Measurements from ENCODE around the gene KANSL2.
A peak's percentile ranks its signal among the peaks of the same experiment; 100 is the strongest.
"Not testable (repeated sequence)": the region's sequence is repeated elsewhere in the genome, so short reads cannot be mapped to it uniquely, and the experiment has no call there.

Gene KANSL2, protein sequence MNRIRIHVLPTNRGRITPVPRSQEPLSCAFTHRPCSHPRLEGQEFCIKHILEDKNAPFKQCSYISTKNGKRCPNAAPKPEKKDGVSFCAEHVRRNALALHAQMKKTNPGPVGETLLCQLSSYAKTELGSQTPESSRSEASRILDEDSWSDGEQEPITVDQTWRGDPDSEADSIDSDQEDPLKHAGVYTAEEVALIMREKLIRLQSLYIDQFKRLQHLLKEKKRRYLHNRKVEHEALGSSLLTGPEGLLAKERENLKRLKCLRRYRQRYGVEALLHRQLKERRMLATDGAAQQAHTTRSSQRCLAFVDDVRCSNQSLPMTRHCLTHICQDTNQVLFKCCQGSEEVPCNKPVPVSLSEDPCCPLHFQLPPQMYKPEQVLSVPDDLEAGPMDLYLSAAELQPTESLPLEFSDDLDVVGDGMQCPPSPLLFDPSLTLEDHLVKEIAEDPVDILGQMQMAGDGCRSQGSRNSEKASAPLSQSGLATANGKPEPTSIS

GRCh38 chr12:48681710-48682532 lies at the start of gene KANSL2:
KANSL2 (minus strand) TSS chr12:48682238; CDS start chr12:48681632, 606 bp downstream.
- peak; percentile 92 for DNase-seq (ENCODE audit: low read depth)

DNA sequence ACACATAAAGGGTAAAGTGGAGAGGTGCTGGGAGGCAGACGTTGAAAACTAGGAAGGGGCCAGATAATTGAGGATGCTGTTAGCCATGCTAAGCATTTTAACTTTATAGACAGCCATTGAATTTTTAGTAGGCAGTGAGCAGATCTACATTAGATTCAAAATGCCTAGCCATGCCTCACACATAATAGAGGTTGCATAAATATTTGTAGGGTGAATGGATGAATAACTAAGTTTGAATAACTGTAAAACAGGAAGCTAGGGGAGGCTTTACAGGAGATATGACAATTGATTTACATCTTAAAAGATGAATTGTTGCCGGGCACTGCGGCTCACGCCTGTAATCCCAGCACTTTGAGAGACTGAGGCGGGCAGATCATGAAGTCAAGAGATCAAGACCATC lies 46.8 kb upstream of the KANSL2 start:
- no peak for DNase-seq (ENCODE audit: low read depth)

- not testable (repeated sequence) for DNase-seq (ENCODE audit: low read depth)
Measured at GRCh38 chr12:48720737-48721136, 38.7 kb upstream of the KANSL2 start.

GRCh38 chr12:48720171-48720570 lies 38.1 kb upstream of the KANSL2 start:
- not testable (repeated sequence) for DNase-seq (ENCODE audit: low read depth)

GRCh38 chr12:48719002-48719401 lies 37.0 kb upstream of the KANSL2 start:
- DNase-seq (ENCODE audit: low read depth): not testable (repeated sequence)

GRCh38 chr12:48717252-48717695 lies 35.2 kb upstream of the KANSL2 start:
- no peak for DNase-seq (ENCODE audit: low read depth)

DNA sequence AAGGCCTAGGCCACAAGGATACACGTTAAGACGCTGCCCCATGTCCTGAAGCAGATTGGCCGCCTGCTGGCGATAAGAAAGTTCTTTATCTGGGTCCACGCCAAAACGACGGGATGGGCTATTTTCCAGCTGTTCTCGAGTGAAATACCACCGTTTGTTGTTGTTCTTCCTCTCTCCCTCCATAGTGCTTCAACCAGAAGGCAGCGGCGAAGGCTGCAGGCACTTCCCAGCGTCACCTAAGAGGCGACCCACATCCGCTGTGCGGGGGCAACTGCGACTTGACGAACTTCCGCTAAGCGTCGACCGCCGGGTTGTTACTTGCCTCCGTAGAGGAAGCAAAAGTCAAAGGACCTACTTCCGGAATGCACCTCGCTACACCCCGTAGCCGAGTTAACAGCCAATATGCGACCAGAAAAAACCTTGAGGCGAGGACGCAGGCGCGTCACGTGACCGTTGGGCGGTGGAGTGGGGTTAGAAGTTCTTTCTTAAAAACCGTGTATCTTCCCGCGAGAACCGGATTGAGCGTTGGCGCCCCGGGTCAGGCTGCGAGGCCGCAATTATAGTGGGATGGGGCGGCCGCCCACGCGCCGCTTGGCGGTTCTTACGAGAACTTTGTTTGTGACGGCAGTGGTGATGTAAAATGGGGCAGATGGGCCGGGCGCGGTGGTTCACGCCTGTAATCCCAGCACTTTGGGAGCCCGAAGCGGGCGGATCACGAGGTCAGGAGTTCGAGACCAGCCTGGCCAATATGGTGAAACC lies 34.6 kb upstream of the KANSL2 start, which contains the start of gene CCNT1:
TSS of gene CCNT1 (minus strand) at position 215 of the 759 bp plus-strand sequence. CDS start at position 183, 32 bp downstream.
- peak; percentile 98 for DNase-seq (ENCODE audit: low read depth)

DNA sequence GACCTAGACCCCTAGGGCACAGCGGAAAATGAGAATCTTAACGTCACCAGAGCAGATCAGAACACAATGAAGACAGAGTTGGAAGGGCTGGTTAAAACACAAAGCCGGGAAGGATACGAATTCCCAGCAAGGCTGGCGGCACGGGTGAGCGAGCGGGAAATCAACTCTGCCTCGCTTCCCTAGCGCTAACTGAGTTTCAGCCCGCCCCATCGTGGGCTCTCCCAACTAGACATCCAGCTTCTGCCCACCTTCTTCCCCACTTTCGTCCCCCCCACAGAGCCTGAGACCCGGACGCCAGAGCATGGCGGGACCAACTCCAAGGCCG lies 34.1 kb upstream of the KANSL2 start:
- no peak for DNase-seq (ENCODE audit: low read depth)

GRCh38 chr12:48712209-48712608 lies 30.2 kb upstream of the KANSL2 start:
- DNase-seq (ENCODE audit: low read depth): no peak

DNA sequence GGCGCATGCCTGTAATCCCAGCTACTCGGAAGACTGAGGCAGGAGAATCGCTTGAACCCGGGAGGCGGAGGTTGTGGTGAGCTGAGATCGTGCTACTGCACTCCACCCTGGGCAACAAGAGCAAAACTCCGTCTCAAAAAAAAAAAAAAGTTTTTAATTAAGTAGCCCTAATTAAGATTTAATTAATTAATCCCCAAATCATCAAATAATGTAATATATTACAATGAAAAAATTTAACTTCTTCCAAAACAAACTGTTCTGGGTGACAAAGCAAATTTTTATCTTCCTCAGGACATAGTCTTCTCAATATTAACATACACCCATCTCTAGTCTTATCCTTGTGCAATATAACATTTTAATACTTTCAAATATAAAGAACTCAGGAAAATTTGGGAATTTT lies 16.8 kb upstream of the KANSL2 start:
- not testable (repeated sequence) for DNase-seq (ENCODE audit: low read depth)

GRCh38 chr12:48696626-48697025 lies 14.6 kb upstream of the KANSL2 start:
- no peak for DNase-seq (ENCODE audit: low read depth)

DNA sequence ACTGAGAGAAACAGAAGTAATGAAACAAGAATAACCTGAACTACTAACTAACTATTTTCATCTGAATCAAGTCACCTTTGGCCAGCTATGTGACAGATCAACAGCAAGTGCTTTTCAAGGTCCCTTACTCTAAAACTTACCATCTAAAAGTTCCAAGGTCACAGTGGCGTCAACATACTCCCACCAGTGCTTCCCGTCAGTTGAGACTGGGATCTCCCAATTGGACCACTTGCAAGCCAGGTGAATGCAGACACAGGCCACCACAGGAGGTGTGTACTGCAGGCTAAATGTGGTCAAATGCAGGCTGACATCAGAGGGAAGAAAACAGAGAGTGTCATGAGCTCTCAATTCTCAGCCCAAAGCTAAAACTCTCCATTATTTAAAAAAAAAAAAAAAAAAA lies 13.8 kb upstream of the KANSL2 start:
- no peak for DNase-seq (ENCODE audit: low read depth)

GRCh38 chr12:48694038-48694437 lies 12.0 kb upstream of the KANSL2 start:
- DNase-seq (ENCODE audit: low read depth): no peak

- no peak for DNase-seq (ENCODE audit: low read depth)
Measured at GRCh38 chr12:48693572-48693971, 11.5 kb upstream of the KANSL2 start.

DNA sequence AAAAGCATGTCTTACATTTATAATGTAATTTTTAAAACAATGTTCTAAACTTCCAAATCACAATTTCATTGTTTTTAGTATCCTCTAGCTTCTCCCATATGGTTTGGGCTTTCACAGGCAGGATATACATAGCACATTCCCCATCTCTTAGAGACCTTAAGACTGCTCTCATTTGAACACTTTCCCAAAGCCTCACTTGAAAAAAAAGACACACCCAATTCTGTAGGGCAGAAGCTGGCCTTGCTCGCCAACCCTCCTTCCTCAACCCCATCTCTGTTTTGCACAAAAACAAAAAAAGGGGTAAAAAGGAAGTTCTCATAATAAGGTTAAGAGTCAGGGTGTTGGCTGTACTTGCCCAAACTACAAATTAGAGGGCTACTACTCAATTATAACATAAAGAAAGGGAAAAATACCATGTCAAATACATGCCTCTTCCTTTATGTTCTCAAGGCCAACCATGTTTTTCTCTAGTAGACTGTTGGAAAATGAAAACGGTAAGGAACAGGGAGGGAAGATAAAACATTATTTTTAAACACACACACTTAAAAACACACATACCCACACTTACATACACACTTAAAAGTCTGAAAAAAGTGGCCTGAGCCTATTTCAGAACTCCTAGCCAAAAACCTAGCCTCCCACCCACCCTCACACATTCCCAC lies 9.9 kb upstream of the KANSL2 start:
- no peak for DNase-seq (ENCODE audit: low read depth)

DNA sequence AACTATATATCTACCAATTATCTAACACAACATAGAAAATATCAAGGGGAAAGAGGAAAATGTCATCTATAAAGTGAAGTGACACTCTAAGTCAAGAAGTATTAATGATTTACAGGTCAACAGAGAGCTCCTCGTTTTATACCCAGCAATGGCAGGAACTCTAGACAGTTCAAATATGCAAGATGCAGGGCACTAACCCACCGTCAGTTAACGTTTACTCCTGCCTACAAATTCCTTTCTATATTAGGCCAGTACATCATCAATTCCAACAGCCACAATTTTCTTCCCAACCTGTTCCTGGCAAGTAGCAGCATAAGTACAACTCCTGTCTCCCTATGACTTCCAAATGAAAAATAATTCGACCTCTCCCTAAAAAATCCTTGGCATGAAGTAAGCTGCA lies 9.0 kb upstream of the KANSL2 start:
- DNase-seq (ENCODE audit: low read depth): no peak

DNA sequence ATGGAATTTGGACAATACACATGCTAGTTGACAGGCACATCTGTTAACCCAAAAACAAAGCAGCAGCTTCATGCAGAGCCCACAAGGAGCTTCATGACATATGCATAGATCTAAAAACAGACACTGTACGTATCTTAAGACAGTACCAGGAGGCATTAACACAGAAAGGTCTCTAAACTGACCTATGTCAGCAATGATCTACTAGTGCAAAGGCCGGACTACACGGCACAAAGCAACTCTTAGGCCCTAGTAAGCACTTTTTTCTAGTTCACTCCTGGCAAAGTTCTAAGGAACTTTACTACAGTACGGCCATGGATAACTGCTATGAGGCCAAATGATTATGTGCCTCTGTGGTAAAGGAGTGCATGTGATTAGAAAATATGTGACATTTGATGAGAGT lies 8.4 kb upstream of the KANSL2 start:
- no peak for DNase-seq (ENCODE audit: low read depth)

DNA sequence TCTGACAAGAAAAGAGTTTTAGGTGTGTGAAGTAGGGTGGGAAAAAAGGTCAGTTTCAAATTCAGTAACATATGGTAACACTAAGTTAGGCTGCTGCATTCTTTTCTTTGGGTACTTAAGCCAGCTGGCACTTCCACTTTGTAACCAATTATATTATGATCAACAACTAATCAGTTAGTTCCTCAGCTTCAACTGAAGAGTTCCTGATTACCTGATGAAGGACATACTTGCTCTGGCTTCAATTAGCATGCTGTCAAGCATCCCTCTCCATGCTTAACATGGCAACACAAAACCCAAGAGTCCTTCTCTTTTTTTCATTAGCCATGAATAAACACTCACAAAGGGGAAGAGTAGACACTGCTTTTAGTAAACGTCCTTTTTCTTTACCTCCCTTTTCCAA lies 6.8 kb upstream of the KANSL2 start:
- no peak for DNase-seq (ENCODE audit: low read depth)

- DNase-seq (ENCODE audit: low read depth): no peak
Measured at GRCh38 chr12:48687592-48687991, 5.6 kb upstream of the KANSL2 start.

DNA sequence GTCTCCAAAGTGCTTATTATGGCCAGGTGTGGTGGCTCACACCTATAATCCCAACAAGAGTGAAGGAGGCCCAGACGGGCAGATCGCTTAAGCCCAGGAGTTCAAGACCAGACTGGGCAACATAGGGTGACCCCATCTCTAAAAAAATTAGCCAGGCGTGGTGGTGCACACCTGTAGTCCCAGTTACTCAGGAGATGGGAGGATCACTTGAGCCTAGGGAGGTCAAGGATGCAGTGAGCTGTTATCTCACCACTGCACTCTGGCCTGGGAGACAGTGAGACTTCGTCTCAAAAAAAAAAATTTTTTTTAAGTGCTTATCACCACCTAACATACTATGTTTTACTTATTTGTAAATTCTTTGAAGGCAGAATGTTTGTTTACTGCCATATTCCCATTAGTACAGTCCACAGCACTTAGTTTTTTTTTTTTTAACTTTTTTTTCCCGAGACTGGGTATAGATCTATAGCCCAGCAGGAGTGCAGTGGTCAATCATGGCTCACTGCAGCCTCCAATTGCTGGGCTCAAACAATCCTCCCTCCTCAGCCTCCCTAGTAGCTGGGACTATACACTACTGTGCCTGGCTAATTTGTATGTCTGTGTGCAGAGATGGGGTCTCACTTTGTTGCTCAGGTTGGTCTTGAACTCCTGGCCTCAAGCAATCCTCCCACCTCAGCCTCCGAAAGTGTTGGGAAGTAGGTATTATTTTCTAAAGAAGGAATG lies 4.7 kb upstream of the KANSL2 start:
- DNase-seq (ENCODE audit: low read depth): no peak

- DNase-seq (ENCODE audit: low read depth): no peak
Measured at GRCh38 chr12:48686037-48686595, 4.1 kb upstream of the KANSL2 start.

All from stimulated activated CD8-positive, alpha-beta memory T cell treated with anti-CD3 and anti-CD28 coated beads, Interleukin-7, amount 100 ng/mL, for 24 hours (primary cell).